ENCODE results near the gene DPF3.

DPF3 gene

DNA sequence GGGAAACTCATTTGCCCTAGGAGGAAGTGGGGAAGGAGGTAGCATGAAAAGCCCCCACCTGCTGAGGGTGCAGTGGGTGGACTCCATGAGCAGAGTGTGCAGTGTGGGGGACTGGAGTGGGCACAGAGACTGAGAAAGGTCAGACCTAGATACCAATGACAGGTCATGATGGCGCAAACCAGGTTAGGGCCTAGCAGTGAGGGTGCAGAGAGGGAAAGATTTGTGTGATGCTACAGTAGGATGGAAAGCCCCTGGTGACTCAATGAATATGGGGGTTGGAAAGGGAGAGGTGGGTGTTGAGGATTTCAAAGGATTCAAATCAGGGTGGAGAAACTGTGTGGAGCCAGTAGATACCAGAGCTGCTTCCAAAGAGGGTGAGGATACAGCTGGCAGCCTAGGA is 319.2 kb downstream of the DPF3 start:
- Histone ChIP-seq H3K36me3 (ENCODE audit: control insufficient read depth, insufficient read depth, low read length) (no peaks in the 10 kb centered on the region), H3K4me3 (ENCODE audit: low read length) (no peak overlapping the region), H3K27me3 (ENCODE audit: control insufficient read depth, insufficient read depth, low read length) (no peaks in the 10 kb centered on the region), H3K27ac (ENCODE audit: low read length) (no peak overlapping the region), H3K9me3 (ENCODE audit: control insufficient read depth, insufficient read depth, low read length) (no peaks in the 10 kb centered on the region), H3K4me1 (ENCODE audit: control insufficient read depth, insufficient read depth, low read length) (no peaks in the 10 kb centered on the region)
- no peak for DNase-seq (ENCODE audit: low read depth, low spot score)
- no CpG with 5 or more reads among the region's 1 CpG for WGBS (ENCODE audit: insufficient coverage, insufficient read length)

DNA sequence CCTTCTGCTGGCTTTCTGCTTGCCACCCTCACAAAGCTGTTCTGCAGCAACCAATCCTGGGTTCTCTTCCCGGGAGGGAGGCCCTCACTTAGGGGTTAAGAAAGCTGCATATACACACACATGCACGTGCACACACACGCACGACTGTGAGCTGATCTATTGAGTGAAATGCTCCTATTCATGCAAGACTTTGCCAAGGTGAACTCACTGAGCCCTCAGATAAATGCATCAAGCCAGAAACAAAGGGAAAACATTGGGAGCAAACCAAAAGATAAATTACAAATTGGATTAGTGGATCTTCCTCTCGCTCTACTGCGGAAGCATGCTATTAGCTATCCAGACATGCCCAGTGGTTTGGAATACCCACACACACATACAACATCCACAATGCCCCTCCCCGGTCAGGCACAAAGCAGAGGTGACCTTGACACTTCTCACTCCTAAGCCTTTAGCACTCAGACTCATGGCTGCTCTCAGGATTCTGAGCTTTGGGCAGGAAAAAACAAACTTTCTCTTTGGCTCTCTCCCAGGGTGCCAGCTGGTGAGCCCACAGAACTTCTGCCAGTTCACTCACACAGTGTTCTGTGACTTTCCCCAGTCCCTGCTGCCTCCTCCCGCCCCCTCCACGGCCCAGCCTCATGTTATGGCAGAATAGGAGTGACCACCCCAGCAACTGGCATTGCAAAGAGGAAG is 320.0 kb downstream of the DPF3 start:
- H3K4me3 ChIP-seq (ENCODE audit: low read length) = no peak overlapping the region
- no peak for DNase-seq (ENCODE audit: low read depth, low spot score)
- no CpG with 5 or more reads among the region's 9 CpGs for WGBS (ENCODE audit: insufficient coverage, insufficient read length)
- no peaks in the 10 kb centered on the region for H3K27me3 ChIP-seq (ENCODE audit: control insufficient read depth, insufficient read depth, low read length)
- no peak overlapping the region for H3K27ac ChIP-seq (ENCODE audit: low read length)
- no peaks in the 10 kb centered on the region for H3K36me3 ChIP-seq (ENCODE audit: control insufficient read depth, insufficient read depth, low read length)
- H3K9me3 ChIP-seq (ENCODE audit: control insufficient read depth, insufficient read depth, low read length) = no peaks in the 10 kb centered on the region
- H3K4me1 ChIP-seq (ENCODE audit: control insufficient read depth, insufficient read depth, low read length) = no peaks in the 10 kb centered on the region
